HG03196 (cell line): Measurements from ENCODE around the gene PPHLN1.
A peak's percentile ranks its signal among the peaks of the same experiment; 100 is the strongest.
"Not testable (repeated sequence)": the region's sequence is repeated elsewhere in the genome, so short reads cannot be mapped to it uniquely, and the experiment has no call there.

Experiments
- ATAC-seq: cut with Tn5 transposase; IDR thresholded peaks from one replicate; pipeline ENCODE4 v1.9.1; 2021; ENCODE audit not compliant: unreplicated experiment

The PPHLN1 gene

DNA sequence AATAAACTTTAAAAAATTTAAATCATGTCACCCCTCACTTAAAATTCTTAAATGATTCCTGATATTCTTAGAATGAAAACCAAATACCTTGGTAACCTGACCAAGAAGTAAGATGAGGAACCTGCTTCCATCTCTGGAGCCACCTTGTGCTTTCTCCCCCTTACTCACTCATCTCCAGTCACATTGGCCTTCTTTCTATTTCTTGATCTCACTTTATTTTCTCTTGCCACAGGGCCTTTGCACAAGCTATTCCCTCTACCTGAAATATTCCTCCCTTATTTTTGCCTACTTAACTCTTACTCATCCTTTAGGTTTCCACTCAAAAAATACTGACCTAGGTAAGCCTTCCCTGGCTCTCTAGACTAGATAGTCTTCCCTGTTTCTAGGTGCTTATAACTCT, 5.2 kb upstream of the PPHLN1 start:
- no peak for ATAC-seq

DNA sequence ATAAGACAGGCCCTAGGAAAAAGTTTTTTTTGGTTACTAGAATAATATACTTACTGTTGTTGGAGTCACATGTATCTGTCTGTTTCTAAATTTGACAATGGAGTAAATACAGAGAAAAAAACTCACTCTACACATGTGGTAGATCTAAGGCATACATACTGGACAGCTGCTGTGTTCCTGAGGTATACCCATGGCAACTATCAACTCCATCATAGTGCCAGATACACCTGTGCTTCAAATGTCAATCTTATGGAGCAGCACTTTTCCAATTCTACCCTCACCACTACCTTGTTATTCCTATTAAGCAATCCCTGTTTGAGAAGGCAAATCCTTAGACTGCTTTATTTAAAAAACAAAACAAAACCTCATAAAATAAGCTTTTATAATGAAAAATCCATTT, 3.4 kb upstream of the PPHLN1 start:
- no peak for ATAC-seq

DNA sequence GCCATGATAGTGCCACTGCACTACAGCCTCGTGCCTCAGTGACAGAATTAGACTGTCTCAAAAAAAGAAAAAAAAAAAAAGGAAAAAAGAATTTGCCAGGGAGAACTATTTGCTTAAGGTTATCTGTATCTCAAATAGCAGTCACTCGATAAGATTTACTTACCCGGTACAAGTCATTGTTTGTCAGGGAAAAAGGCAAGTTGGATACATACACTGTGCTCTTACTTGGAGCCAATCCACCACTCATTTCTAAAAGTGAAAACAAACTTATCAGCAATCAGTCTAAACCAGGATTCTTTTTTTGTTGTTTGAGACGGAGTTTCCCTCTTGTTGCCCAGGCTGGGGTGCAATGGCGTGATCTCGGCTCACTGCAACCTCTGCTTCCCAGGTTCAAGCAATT, 2.1 kb upstream of the PPHLN1 start:
- no peak for ATAC-seq

DNA sequence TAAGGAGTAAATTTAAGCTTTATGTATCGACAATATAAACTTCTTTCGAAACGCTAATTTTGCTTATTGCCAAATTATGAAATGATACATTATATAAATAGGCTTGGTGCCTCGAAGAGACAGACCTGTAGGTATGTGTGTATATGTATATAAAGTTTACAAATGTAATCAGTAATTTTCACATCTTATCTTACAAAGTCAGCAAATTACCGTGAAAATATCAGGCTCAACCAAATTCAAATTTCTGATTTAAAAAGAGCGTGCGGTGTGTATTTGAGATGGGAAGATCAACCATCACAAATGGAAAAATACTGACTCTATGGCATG, 678 bp upstream of the PPHLN1 start:
- no peak for ATAC-seq

DNA sequence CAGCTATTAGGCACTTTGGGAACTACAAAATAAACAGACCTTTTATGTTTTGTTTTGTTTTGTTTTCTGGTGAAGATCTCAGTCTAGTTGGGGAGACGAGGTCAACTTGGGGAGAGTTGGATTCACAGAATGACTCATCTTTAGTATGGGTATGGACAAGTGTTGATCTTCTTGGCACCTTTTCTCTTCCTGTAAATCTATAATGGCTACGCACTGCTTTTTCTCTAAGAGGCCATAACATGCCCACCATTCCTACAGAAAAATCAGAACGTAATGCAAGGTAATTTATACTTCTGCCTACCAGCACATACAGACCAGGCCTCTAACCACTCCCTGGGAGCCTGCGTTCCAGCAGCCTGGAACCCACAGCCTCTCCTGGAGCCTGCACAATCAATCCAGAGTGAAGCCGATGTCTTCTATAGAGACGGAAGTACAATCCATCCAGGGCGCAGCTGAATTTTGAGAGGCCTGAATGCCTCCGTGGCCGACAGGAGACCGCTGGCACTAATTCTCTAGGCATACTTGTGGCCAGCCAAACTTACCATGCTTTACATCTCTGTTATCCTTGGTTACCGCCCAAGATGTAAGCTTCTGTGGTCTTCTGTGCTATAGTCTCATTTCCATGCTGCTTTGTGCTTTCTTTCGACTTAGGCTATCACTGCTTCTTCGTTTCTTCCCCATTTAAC, 717 bp downstream of the PPHLN1 start:
- ATAC-seq: peak; percentile 19

DNA sequence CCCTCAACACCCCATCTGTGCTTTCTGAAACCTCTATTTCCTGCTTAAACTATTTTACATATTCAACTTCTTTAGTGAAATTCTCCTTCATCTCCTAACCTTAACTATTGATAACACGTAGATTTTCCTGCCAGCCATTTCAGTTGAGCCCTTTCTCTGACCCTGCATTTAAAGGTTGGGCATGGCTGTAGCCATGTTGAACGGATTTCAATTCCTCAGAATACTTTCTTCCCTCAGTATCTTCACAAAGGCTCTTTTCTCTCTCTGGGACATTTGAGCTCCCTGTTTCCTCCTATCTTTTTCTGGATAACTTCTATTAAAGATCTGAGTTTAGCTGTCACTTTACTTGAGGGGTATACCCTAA, 1.2 kb downstream of the PPHLN1 start:
- no peak for ATAC-seq

DNA sequence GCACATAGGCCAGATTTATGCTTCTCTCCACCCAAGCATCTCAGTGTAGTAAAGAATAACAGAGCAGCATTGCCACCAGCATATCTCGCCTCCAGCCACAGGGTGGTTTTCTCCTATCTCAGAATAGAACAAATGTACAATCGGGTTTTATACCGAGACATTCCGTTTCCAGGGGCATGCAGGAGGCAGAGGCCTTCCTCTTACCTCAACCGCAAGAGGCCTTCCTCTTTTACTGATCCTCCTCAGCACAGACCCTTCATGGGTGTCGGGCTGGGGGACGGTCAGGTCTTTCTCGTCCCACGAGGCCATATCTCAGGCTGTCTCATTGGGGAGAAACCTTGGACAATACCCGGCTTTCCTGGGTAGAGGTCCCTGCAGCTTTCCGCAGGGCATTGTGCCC, 4.1 kb downstream of the PPHLN1 start:
- not testable (repeated sequence) for ATAC-seq

DNA sequence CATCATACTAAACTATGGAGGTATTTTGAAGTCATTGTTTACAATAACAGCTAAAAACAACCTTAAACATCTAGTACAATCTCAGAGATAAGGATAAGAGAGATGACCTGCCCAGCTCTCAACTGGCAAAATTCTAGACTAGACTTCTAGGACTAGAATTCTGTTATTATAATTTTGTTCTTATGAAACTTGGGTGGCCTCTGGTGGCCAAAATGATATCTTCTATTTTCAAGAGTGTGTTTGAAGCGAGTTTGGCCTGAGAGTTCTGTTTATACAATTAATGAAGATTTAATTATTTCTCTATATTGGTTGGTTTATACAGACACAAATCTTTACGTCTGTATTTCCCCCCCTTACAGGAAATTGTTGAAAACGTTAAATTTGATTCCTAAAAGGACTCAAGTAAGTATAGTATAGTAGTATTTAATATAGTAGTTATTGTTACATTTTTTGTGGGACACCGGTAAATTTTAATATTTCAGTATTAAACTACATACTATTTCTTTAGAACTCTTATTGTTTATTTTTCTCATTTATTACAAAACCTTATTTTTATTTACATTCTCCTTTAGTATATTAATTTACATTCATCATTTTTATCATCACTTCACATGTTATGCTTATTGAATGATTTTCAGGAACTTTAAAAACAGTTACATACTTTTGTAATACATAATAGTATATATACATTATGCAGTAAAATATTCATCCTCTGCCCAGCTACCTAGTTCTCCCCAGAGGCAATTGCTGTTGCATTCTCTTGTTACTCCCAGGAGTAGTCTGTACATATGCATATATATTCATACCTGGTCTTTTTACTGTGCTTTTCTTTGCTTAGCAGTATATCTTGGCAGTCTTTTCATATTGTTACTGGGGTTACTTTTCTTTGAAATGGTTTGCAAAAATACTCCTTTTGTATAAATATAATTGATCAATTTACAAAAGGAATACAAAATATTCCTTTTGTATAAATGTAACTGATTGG, 6.6 kb downstream of the PPHLN1 start:
- ATAC-seq: peak; percentile 58

DNA sequence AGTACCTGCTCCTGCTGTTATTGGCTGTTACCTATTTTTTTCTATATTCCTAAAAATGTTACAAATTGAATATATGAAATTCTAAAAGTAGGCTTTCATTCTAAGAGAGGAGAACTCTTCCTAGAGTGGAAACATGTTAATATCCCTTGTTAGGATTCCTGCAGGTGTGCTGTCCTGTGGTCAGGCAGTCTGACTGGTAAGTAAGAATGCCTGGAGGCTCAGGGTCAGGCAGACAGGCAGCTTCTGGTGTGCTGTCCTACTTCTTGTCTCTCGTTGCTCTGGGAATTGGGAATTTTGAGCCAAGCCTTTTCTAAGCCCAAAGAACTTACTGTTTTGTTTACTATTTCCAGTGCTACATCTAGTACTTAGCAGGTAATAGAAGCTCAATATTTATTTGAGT, 10.3 kb downstream of the PPHLN1 start:
- no peak for ATAC-seq

DNA sequence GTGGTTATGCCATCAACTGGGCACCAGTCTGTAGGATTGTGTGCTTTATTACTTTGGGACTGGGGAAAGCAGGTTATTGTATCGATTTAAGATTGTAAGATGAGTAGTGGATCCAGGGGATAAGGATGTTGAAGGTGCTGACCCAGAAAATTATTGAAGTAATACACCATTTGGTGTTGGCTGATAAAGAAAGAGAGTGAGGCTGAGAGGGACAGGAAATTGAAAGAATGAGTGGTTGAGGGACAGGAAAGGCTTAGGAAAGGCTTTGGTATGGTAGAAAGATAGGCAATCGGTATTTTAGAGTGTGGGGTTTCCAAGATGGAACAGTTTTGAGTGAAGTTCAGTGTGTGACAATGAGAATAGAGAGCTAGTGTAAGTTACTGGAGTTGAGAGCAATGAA, 12.3 kb downstream of the PPHLN1 start:
- ATAC-seq: no peak

DNA sequence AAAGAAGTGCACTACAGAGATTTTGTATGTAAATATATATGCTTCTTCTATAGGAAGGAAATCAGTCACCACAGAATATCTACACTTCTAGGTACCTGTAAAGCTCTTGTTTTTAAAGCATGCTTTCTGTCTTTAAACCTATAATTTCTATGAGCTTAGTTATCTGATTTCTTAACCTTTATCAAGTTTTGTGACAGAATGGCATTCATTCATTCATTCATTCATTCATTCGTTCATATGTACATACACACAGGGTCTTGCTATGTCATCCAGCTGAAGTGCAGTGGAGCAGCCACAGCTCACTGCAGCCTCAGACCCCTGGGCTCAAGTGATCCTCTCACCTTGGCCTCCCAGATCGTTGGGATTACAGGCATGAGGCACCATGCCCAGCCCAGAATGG, 16.1 kb downstream of the PPHLN1 start:
- ATAC-seq: no peak

DNA sequence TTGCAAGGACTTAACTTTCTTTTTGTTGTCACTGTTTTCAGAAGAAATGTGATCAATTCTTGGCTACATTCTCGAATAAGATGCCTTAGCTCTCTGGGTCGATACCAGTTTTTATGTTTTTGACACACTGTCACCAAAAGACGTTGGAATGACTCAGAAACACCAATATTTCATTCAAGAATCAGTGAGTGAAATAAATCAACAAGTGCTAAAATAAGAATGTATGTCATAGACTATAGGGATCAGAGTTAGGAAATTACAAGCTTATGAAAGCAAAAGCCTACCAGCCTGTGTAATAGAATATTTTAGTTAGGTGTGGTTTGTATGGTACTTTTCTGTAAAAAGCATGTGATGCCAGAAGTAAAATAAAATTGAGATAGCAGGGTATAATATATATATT, 17.8 kb downstream of the PPHLN1 start:
- no peak for ATAC-seq

DNA sequence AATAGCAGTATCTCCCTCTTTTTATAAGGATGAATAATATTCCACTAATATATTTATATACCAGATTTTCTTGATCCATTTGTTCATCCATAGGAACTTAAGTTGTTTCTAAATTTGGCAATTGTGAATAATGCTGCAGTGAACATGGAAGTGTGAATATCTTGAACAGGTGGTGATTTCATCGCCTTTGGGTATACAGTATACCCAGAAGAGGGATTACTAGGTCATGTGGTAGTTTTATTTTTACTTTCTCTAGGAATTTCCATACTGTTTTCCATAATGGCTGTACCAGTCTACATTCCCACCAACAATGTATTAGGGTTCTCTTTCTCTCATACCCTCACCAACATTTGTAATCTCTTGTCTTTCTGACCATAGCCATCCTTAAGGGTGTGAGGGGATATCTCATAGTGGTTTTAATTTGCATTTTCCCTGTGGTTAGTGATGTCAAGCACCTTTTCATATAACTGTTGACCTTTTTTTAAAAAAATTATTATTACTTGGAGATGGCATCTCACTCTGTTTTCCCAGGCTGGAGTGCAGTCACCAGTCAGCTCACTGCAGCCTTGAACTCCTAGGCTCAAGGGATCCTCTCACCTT, 20.5 kb downstream of the PPHLN1 start:
- ATAC-seq: no peak

DNA sequence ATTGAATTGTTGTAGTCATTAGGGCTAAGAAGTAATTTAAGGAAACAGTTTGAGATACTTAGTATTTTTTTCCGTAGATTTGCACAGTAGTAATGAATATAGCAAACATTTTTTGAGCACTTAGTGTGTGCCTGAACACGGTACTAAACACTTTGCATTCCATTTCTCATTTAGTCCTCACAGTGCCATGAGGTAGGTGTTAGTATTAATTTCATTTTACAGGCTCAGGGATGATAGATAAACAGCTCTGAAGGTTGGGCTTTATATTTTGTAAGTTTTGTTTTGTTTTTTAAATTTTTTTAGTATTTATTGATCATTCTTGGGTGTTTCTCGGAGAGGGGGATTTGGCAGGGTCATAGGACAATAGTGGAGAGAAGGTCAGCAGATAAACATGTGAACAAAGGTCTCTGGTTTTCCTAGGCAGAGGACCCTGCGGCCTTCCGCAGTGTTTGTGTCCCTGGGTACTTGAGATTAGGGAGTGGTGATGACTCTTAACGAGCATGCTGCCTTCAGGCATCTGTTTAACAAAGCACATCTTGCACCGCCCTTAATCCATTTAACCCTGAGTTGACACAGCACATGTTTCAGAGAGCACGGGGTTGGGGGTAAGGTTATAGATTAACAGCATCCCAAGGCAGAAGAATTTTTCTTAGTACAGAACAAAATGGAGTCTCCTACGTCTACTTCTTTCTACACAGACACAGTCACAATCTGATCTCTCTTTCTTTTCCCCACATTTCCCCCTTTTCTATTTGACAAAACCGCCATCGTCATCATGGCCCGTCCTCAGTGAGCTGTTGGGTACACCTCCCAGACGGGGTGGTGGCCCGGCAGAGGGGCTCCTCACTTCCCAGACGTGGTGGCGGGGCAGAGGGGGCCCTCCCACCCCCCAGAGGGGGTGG, 23.4 kb downstream of the PPHLN1 start:
- ATAC-seq: not testable (repeated sequence)

DNA sequence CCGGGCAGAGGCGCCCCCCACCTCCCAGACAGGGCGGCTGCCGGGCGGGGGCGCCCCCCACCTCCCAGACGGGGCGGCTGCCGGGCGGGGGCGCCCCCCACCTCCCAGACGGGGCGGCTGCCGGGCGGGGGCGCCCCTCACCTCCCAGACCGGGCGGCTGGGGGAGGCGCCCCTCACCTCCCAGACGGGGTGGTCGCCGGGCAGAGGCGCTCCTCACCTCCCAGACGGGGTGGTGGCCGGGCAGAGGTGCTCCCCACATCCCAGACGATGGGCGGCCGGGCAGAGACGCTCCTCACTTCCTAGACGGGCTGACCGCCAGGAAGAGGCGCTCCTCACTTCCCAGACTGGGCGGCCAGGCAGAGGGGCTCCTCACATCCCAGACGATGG, 24.0 kb downstream of the PPHLN1 start:
- ATAC-seq: not testable (repeated sequence)

DNA sequence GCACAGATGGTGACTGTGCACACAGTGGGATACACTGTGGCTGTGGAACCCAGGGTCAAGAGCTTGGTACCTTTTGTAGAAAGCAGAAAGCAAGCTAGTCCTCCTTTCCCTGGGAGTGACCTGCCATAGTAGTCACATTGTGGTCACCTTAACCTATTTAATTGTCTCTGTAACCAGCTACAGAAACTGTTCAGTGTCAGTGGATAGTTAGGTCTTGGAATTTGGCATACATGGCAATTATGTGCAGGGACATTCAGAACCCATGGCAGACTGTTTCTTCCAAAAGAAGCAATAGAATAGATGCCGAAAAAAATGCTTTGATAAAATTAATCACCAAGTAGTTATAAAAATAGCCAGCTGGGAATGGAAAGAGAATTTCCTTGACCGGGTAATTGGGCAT, 30.4 kb downstream of the PPHLN1 start:
- ATAC-seq: no peak

DNA sequence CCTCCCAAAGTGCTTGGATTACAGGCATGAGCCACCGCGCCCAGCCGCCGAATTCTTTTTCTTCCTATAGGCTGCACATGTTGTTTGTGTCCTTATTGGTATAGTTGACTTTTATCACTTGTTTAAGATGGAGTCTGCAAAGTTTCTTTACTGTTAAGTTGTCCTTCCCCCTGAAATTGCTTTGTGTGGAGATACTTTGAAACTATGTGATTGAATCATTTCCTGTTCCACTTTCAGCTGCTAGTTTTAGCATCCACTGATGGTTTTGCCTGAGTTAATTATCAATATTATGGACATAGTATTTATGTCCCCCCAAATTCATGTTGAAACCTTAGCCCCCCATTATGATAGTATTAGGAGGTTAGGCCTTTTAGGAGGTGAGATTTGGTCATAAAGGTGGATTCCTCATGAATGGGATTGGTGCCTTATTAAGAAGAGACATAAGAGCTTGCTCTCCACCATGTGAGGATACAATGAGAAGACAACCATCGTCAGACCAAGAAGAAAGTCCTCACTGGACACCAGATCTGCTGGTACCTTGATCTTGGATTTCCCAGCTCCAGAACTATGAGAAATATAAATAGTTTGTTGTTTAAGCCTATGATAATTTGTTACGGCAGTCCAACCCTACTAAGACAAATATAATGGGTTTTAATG, 34.9 kb downstream of the PPHLN1 start:
- ATAC-seq: peak; percentile 70

DNA sequence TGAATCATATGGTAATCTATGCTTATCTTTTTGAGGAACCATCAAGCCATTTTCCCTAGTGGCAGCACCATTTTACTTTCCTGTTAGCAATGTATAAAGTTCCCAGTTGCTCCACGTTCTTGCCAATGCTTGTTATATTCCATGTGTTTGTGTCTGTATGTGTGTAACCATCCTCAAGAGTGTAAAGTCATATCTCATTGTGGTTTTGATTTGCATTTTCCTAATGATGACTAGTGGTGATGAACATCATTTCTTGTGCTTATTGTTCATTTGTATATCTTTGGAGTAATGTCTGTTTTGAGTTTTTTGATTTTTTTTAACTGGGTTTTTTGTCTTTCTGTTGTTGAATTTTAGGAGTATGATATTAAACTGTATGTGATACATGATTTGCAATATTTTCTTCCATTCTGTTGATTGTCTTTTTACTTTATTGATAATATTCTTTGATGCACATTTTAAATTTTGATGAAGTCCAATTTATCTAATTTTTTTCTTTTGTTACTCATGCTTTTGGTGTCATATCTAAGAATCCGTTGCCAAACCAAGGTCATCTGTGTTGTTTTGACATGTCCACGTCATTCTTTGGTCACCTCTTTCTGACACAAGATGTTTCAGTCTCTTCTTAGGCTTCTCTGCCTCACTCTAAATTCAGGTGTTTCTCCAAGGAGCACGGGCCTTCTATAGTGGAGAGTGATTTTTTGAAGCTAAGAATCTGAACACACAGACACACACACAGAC, 36.1 kb downstream of the PPHLN1 start:
- no peak for ATAC-seq

DNA sequence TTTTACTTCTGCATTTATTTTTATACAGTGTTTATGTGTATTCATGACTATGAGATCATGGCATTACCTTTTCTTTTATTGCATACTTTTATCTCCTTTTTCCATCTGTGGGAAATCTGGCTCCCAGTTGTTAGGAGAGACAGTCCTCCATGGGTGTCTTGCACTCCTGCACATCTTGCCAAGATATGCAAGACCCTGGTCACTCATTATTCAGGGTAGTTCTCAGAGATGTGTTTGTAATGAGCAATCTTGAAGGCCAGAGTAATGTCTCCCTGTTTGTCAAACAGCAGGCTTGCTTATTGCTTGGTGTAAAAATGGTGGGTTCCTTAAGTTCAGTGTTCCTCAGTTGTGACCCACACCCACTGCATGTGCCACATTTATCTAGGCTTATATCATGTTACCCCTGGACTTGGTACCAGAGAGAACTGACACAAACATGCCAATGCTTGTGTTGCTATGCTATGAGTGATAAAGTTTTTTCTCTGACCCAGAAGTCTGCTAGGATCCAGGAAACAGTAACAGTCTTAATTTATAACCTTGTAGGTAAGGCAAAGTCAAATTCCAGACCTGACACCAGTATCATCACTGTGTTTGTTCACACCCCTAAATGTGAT, 36.8 kb downstream of the PPHLN1 start:
- no peak for ATAC-seq
